ENCODE results near the gene ADAM15.

The ADAM15 gene

GRCh38 chr1:155040358-155041093 is 10.6 kb upstream of the ADAM15 start:
- no peak overlapping the region for H3K4me3 Mint-ChIP-seq
- no peak overlapping the region for H3K27ac Mint-ChIP-seq (ENCODE audit: low read depth)
- no peaks in the 10 kb centered on the region for H3K9me3 Mint-ChIP-seq
- DNase-seq (ENCODE audit: low spot score in 2 of 2), result no peak
- peaks cover 2% of the 10 kb centered on the region for H3K36me3 Mint-ChIP-seq (ENCODE audit: insufficient read depth)
- peaks cover 8% of the 10 kb centered on the region for H3K4me1 Mint-ChIP-seq
- peaks cover 22% of the 10 kb centered on the region for H3K27me3 Mint-ChIP-seq
- ATAC-seq (replicated peaks; ENCODE audit: extremely low read depth, poor library complexity, severe bottlenecking), result no peak

DNA sequence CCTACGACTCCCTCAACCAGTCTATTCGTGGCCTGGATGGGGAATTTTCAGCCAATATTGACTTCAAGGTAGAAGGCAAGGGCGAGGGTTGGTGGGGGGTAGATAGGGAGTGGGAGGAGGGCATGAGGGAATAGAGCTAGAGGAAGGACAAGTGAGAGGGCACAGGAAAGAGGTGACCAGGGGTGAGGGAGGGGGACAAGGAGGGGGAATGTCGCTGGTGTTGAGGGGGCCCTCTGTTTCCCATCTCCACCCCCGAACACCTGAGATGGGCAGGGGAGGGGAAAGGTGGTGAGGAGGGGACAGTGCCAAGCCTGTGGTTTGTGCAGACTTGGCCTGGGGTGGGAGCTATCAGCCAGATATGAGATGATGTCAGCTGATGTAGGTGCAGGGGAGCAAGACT is 8.3 kb upstream of the ADAM15 start:
- Mint-ChIP-seq H3K4me1 (peaks cover 9% of the 10 kb centered on the region), H3K9me3 (no peaks in the 10 kb centered on the region), H3K27me3 (peaks cover 18% of the 10 kb centered on the region), H3K27ac (ENCODE audit: low read depth) (no peak overlapping the region), H3K4me3 (no peak overlapping the region), H3K36me3 (ENCODE audit: insufficient read depth) (peaks cover 2% of the 10 kb centered on the region)
- DNase-seq (ENCODE audit: low spot score in 2 of 2) (no peak), ATAC-seq (replicated peaks; ENCODE audit: extremely low read depth, poor library complexity, severe bottlenecking) (no peak)

DNA sequence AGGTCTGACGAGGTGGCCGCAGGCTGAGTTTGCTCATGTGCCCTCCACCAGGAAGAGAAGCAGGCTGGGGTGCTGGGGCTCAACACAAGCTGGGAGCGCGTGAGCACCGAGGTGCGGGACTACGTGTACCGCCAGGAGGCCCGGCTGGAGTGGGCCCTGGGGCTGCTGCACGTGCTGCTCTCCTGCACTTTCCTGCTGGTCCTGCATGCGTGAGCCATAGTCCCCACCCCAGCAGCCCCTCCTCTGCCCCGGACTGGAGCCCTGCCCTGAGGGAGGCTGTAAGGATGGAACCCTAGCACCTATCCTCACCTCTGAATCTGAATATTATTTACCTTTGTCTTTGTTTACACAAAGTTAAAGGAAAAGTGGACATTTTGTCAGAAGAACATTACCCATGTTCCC is 7.8 kb upstream of the ADAM15 start:
- no peak for DNase-seq (ENCODE audit: low spot score in 2 of 2)
- Mint-ChIP-seq H3K27ac (ENCODE audit: low read depth) (peak overlapping the region; percentile 49), H3K36me3 (ENCODE audit: insufficient read depth) (peaks cover 2% of the 10 kb centered on the region), H3K4me3 (no peak overlapping the region), H3K4me1 (peaks cover 9% of the 10 kb centered on the region), H3K27me3 (peaks cover 13% of the 10 kb centered on the region), H3K9me3 (no peaks in the 10 kb centered on the region)
- ATAC-seq (replicated peaks; ENCODE audit: extremely low read depth, poor library complexity, severe bottlenecking), result no peak

DNA sequence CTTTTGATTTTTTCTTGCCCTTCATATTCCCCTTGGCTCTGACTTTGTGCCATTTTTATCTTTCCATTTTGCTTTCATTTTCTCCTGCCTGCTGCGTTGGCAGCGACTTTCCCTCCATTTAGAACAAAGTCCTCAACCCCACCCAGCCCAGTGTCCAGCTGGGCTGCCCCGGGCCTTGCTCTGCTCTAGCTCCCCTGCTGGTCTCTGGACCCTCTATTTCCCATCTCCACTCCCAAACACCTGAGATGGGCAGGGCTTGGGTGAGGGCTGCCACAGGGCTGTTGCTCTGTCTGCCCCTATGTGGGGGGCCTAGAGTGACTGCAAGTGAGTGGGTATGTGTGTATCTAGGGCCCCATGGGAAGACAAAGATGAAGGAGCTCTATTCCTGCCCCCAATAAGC is 7.3 kb upstream of the ADAM15 start:
- ATAC-seq (replicated peaks; ENCODE audit: extremely low read depth, poor library complexity, severe bottlenecking) (no peak), DNase-seq (ENCODE audit: low spot score in 2 of 2) (no peak)
- peaks cover 9% of the 10 kb centered on the region for H3K4me1 Mint-ChIP-seq
- peak overlapping the region; percentile 49 for H3K27ac Mint-ChIP-seq (ENCODE audit: low read depth)
- H3K9me3 Mint-ChIP-seq, result no peaks in the 10 kb centered on the region
- H3K4me3 Mint-ChIP-seq, result no peak overlapping the region
- peaks cover 2% of the 10 kb centered on the region for H3K36me3 Mint-ChIP-seq (ENCODE audit: insufficient read depth)
- peaks cover 8% of the 10 kb centered on the region for H3K27me3 Mint-ChIP-seq

DNA sequence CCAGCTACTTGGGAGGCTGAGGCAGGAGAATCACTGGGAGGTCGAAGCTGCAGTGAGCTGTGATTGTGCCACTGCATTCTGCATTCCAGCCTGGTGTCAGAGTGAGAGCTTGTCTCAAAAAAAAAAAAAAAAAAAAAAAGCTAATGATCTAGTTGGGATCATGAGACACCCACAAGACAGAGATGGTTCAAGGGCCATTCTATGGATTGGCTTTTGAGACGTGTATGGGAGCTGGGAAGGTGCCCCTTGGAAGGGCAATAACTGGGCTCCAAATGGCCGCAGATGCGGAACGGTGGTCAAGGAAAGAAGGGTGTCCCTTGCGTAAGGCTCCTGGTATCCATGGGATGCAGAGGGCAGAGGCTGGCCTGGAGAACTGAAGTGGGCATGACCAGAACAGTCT is 6.8 kb upstream of the ADAM15 start:
- no peak overlapping the region for H3K27ac Mint-ChIP-seq (ENCODE audit: low read depth)
- H3K36me3 Mint-ChIP-seq (ENCODE audit: insufficient read depth), result peaks cover 2% of the 10 kb centered on the region
- no peaks in the 10 kb centered on the region for H3K9me3 Mint-ChIP-seq
- DNase-seq (ENCODE audit: low spot score in 2 of 2) (no peak), ATAC-seq (replicated peaks; ENCODE audit: extremely low read depth, poor library complexity, severe bottlenecking) (no peak)
- H3K4me1 Mint-ChIP-seq, result peaks cover 9% of the 10 kb centered on the region
- peaks cover 2% of the 10 kb centered on the region for H3K27me3 Mint-ChIP-seq
- H3K4me3 Mint-ChIP-seq, result no peak overlapping the region

DNA sequence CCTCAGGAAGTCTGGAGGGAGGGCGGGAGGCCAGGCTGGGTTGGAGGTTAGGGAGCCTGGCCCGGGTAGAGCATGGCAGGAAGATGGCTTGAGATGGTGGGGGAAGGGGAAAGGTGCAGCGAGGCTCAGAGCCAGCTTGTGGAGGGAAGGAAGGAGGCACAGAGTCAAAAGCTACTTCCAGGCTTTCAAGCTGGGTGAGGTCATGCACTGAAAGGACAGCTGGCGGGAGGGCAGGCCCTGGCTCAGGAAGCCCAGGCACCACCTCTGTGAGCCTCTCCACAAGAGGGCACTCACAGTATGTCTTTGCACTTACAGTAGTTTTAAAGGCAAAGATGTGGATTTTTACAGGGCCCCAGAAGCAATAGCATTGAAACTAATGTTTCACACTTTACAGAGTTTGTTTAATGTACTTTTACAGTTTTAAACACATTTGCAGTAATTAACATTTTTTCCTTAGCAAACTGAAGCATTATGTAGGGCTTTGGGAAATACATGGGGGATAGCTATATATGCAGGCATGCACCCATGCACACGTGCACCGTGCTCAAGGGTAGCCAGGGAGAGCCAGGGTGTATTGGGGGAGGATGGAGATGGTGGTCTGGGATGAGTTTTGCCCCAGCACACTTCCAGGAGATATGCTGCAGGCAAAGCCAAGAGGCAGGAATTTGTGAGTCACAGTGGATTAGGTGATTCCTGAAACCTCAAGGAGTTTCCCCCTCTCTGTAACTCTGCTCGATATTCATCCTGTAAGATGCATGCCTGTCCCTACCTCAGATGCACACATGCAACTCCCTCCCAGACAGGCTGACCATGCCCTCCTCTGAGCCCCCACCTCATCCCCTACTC is 6.1 kb upstream of the ADAM15 start:
- no peaks in the 10 kb centered on the region for H3K27me3 Mint-ChIP-seq
- peaks cover 2% of the 10 kb centered on the region for H3K36me3 Mint-ChIP-seq (ENCODE audit: insufficient read depth)
- H3K27ac Mint-ChIP-seq (ENCODE audit: low read depth), result no peak overlapping the region
- DNase-seq (ENCODE audit: low spot score in 2 of 2) (peak in 1 of 2 donors; percentile 39), ATAC-seq (replicated peaks; ENCODE audit: extremely low read depth, poor library complexity, severe bottlenecking) (peak; percentile 67)
- no peak overlapping the region for H3K4me3 Mint-ChIP-seq
- peaks cover 14% of the 10 kb centered on the region for H3K4me1 Mint-ChIP-seq
- no peaks in the 10 kb centered on the region for H3K9me3 Mint-ChIP-seq

DNA sequence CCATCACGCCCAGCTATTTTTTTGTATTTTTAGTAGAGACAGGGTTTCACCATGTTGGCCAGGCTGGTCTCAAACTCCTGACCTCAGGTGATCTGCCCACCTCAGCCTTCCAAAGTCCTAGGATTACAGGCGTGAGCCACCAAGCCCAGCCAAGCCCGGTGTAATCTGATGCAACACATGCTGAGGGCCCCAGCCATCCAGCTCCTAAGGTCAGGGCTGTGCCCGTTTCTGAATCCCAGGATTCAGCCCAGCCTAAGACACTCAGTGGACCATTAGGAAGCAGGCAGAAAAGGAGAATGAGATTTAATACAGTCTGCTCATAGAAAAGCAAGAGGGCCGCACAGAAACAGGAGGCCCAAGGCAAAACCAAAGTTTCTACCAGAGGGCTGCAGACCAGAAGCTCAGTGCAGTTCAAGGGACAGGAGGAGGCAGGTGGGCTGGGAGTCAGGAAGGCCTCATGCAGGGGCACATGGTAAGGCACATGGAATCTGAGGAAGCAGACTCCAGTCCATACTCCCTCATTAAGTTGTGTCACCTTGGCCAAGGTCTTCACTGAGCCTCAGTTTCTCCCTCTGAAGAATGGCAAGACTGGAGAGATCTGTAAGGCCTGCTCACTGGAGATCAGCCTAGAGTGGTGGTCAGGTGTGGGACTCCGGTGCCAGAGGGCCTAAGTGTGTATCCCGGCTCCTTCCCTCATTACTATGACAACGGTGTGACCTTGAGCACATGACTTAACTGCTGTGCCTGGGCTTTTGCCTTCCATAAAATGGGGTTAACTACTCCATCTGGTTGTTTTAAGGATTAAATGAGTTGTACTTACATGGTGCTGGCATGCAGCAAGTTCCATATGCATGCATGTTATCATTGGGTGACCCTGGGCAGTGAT is 2.4 kb upstream of the ADAM15 start:
- Mint-ChIP-seq H3K36me3 (ENCODE audit: insufficient read depth) (peaks cover 6% of the 10 kb centered on the region), H3K27me3 (no peaks in the 10 kb centered on the region), H3K9me3 (no peaks in the 10 kb centered on the region), H3K4me3 (no peak overlapping the region), H3K27ac (ENCODE audit: low read depth) (no peak overlapping the region), H3K4me1 (peaks cover 31% of the 10 kb centered on the region)
- ATAC-seq (replicated peaks; ENCODE audit: extremely low read depth, poor library complexity, severe bottlenecking) (no peak), DNase-seq (ENCODE audit: low spot score in 2 of 2) (no peak)

GRCh38 chr1:155049651-155050559 is 1.2 kb upstream of the ADAM15 start:
- no peaks in the 10 kb centered on the region for H3K27me3 Mint-ChIP-seq
- H3K9me3 Mint-ChIP-seq, result no peaks in the 10 kb centered on the region
- no peak for DNase-seq (ENCODE audit: low spot score in 2 of 2)
- ATAC-seq (replicated peaks; ENCODE audit: extremely low read depth, poor library complexity, severe bottlenecking), result no peak
- H3K27ac Mint-ChIP-seq (ENCODE audit: low read depth), result no peak overlapping the region
- peak overlapping the region; percentile 83 for H3K4me3 Mint-ChIP-seq
- peaks cover 29% of the 10 kb centered on the region for H3K4me1 Mint-ChIP-seq
- peaks cover 5% of the 10 kb centered on the region for H3K36me3 Mint-ChIP-seq (ENCODE audit: insufficient read depth)

GRCh38 chr1:155051342-155051776 is 243 bp downstream of the ADAM15 start:
- Mint-ChIP-seq H3K9me3 (no peaks in the 10 kb centered on the region), H3K27ac (ENCODE audit: low read depth) (no peak overlapping the region), H3K4me1 (peaks cover 22% of the 10 kb centered on the region), H3K36me3 (ENCODE audit: insufficient read depth) (peaks cover 8% of the 10 kb centered on the region), H3K27me3 (no peaks in the 10 kb centered on the region), H3K4me3 (peak overlapping the region; percentile 83)
- no peak for DNase-seq (ENCODE audit: low spot score in 2 of 2)
- ATAC-seq (replicated peaks; ENCODE audit: extremely low read depth, poor library complexity, severe bottlenecking), result peak; percentile 2

GRCh38 chr1:155051777-155052398 is 772 bp downstream of the ADAM15 start:
- H3K4me1 Mint-ChIP-seq, result peaks cover 22% of the 10 kb centered on the region
- no peak overlapping the region for H3K27ac Mint-ChIP-seq (ENCODE audit: low read depth)
- no peaks in the 10 kb centered on the region for H3K9me3 Mint-ChIP-seq
- H3K27me3 Mint-ChIP-seq, result no peaks in the 10 kb centered on the region
- H3K4me3 Mint-ChIP-seq, result peak overlapping the region; percentile 83
- DNase-seq (ENCODE audit: low spot score in 2 of 2), result no peak
- peaks cover 8% of the 10 kb centered on the region for H3K36me3 Mint-ChIP-seq (ENCODE audit: insufficient read depth)
- ATAC-seq (replicated peaks; ENCODE audit: extremely low read depth, poor library complexity, severe bottlenecking), result peak; percentile 38

Data from central memory CD8-positive, alpha-beta T cell (primary cell).